HG03558 (cell line): ENCODE results near the gene CYTH3.
"Not testable (repeated sequence)": the region's sequence is repeated elsewhere in the genome, so short reads cannot be mapped to it uniquely, and the experiment has no call there.

Experiments
- ATAC-seq: cut with Tn5 transposase; IDR thresholded peaks from one replicate; pipeline ENCODE4 v1.9.1; 2021; ENCODE audit warnings: moderate number of reproducible peaks; ENCODE audit not compliant: unreplicated experiment; ENCODE audit errors: extremely low read depth

The CYTH3 gene

DNA sequence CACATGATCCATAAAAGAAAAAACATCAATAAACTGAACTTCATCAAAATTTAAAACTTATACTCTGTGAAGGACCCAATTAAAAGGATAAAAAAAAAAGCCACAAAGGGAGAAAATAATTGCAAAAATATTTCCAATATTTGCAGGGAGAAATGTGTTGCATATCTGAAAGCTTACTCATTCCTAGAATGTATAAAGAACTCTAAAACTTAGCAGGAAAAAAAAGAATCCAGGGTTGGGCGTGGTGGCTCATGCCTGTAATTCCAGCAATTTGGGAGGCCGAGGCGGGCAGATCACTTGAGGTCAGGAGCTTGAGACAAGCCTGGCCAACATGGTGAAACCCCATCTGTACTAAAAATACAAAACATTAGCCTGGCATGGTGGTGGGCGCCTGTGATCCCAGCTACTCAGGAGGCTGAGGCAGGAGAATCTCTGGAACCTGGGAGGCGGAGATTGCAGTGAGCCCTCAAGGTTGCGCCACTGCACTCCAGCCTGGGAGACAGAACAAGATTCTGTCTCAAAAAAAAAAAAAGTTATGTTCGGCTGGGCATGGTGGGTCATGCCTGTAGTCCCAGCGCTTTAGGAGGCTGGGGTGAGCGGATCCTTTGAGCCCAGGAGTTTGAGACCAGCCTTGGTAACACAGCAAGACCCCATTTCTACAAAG lies 11.1 kb upstream of the CYTH3 start:
- ATAC-seq: not testable (repeated sequence)

DNA sequence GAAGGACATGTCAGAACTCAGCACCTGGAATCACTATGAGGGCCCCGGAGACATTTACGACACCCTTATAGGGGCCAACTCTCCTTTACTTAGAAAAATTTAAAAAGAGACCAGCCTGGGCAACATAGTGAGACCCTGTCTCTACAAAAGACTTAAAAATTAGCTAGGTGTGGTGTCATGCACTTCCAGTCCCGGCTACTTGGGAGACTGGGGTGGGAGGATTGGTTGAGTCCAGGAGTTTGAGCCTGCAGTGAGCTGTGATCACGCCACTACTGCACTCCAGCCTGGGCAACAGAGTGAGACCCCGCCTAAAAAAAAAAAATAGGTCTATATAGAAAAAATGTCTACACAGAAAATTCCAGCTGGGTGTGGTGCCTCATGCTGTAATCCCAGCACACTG lies 7.5 kb upstream of the CYTH3 start:
- ATAC-seq: no peak

DNA sequence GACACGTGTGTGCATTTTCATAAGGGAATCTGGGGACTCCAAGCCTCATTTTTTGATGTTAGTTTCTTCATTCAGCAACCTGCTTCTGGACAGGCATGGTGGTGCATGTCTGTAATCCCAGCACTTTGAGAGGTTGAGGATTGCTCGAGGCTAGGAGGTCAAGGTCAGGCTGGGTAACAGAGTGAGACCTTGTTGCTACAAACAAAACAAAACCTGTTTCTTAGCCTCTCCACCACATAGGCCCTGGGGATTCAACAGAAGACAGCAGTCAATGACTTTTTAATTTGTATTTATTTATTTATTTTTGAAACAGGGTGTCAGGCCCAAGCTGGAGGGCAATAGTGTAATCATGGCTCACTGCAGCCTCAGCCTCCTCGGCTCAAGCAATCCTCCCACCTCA lies 6.9 kb upstream of the CYTH3 start:
- ATAC-seq: no peak

DNA sequence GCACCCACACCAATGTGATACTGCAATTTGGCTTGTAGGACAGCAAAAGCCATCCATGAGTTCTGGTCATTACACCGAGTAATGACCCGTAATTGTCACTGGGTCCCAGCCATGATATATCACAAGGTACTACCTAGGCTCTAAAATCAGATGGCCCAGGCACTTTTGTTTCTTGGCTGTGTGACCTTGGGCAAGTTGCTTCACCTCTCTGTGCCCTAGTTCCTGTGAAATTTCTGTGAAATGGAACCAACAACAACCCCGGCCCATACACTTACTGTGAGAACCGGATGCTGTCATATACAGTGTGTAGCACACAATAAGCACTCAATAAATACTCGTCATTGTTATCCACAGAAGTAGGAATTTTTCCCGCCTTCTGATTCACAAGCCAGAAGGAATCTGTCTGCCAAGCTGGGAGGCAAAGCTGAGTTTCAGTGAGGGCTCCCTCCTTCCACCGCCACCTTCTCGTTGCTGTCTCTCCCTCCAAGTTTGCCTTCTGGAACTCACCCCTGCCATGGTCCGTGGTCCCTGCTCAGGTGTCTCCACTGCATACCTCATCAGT lies 6.4 kb upstream of the CYTH3 start:
- no peak for ATAC-seq

DNA sequence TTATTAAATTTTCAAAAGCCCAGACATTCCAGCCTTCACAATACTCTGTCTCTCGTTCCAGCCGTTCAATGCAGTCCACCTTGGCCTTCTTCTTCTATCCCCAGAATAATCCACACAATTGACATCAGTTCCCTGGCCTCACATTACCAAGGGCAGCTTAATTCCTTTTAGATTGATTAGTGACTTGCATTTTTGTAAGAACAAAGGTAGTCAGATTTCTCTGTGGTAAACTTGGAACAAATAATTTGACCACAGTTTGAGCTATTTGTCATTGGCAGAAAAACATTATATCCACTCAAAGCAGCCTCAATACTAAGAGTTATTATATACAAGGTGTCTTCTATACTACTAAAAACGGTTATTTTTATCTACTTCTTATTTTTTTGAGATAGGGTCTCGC lies 5.1 kb upstream of the CYTH3 start:
- ATAC-seq: no peak

DNA sequence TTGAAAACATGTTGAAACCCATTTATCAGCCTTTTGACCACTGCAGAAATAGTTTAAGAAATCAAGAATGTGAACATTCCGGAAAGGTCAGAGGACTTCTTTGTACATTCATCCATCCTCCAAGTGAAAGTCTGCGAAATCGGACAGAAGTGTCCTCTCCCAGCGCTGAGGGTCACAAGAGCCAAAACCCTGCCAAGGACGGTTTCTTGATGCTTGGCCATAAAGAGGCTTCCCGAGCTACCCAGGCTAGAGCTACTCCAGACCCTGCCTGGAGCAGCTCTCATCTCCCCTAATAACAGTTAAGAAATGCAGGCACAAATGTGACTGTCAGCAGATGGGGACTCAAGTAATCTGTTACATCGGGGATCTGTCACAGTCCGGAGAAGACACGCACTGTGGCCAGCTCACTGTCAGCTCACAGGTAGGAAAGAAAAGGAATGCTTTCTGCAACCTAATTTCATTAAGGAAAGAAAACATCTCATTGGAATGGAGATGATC lies 4.5 kb upstream of the CYTH3 start:
- no peak for ATAC-seq

DNA sequence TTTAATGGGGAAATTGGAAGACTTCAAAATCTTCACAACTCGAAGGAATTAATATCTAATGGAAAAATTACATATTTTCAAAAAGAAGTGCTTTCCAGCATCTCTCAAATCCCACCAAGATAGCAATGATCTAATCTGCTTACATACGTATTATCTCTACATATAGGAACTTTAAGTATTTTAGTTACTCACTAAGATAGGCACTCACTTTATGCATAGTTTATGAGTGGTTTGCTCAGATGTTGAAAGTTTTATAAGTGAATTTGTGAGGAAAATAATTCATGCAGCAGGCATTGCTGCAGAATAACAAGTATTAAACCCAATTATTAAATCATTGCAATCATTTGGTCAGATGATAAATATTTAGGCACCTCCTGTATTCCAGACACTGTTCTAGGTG lies 2.3 kb upstream of the CYTH3 start:
- ATAC-seq: no peak

DNA sequence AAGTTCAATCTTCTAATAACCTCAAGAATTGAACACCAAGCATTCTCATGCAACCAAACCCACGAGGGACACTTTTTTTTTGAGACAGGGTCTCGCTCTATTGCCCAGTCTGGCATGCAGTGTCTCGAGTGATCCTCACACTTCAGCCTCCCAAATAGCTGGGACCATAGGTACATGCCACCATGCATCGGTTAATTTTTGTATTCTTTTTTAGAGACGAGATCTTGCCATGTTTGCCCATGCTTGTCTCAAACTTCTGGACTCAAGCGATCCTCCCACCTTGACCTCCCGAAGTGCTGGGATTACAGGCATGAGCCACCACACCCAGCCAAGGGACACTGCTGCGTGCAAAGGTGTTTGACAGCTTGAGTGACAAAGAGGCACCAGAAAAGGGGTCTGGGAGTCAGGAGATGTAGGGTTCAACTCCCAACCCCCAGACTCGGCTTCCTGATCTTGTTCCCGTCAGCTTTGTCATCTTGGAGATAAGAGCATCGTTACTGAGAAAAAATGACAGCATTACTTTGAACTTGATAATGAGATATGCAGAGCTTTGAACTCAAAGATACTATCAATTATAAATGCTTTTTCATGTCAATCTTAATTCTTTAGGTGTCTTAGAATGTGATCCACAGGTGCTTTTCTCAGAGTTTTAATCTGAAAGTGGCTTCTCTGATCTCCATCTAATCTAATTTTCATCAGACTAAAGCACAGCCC lies 1.6 kb upstream of the CYTH3 start:
- ATAC-seq: no peak

DNA sequence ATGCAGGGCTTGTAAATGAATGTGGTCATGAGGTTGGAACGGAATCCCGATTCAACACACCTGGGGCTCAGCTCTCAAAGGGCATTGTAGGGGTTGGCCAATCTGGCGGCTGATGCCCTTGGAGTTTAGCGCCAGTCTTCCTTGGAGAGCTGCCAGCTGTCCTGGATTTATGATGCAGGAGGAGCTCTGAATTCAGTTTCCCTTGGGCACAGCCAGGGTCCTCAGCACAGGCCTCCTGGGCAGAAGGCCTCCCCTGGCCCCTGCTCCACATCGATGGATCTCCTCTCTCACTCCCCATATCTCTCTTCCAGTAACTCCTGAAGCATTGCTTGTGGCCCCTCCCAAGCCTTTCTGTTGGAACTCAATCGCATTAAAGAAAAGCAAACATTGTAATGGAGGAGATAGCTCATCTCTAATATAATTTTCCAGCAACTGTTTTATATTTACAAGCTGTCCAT lies 985 bp upstream of the CYTH3 start:
- no peak for ATAC-seq

DNA sequence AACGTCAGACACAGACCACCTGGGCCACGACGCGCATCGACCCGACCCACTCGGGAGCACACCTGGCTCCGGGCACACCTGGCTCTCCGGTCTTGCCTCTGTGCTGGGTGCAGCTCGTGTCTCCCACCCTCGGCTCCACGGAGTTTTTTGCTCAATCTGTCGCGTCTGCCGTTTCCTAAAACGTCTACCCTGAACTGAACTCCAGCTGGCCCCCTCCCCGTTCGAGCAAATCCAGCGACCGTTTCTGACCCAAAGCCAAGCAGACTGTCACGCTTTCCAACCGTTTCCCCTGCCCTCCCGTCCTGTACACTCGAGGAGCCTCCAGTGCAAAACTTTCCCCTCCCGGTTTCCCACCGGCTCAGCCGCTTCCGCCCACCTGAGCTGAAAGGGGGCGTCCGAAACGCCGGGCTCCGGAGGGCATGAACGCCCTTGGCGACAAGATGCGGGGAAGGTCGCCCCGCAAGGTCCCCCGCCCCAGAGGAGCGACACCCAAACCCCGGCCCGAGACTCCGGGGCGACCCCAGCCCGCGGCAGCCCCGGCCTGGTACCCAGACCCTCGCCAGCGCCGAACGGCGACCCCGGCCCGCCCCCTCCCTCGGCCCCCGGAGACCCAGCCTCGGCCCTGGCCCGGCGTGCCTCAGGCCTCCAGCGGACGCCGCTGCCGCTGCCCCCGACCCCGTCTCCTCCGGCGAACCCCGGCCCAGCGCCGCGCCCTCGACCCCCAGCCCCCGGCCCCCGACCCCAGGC lies 557 bp downstream of the CYTH3 start:
- no peak for ATAC-seq

DNA sequence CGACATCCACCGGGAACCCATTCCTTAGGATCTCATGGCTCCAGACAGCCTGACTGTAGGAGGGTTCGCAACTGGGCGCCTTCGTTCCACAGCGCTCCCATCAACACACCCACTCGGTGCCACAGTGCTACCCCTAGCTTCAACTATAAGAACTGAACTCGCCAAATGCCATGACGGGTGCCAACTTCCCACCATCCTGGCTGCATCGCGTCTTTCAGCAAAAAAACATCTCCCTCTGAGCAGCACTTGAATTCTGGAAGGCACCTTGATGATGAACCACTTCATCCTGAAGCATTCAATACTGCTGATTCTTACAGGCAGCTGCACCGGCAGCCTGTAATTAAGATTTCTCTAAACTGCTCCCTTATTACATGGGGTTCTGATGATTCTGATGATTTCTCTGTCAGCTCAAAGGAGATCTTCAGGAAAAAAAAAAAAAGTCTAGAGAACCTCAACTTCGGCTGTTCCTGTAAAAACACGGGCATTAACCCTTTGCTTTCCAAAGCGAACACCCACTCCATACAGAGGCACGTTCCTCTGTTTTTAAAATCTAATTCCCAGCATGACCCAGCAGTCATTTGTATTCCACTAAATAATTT lies 1.3 kb downstream of the CYTH3 start:
- ATAC-seq: no peak

DNA sequence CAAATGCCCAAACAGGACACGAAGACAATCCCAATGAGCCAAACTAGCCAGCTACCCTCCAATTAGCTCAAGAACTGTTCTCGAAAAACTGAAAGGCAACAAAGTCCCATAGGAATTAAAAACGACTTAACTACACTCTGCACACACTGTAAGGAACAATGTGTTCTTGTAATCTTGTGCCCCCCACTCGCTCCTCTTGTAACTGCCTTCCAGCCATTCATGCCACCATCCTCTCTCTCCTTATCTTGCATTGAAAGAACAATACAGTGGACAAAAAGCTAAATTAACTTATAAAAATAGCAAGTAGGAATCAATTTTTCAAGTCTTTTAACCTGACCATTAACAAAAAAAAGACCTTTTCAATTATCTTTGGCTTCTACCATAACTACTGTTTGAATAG lies 2.9 kb downstream of the CYTH3 start:
- ATAC-seq: no peak

DNA sequence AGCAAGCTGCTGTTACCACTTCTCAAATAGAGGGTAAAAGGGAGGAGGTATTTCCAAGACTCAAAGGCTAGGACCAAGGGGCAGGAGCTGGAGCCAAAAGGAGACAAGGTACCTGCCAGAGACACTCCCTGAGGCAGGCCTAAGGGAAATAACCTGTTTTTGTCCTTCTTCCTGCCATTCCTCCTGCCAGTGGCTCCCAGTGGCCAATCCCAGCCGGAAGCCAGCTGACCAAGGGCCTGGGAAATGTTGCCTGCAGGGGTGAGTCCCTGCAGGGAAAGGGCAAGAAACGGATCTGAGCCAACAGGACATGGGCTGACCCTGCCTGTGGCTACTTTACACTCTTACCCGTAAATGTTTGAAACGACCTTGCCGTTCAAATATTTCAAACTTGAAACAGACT lies 3.5 kb downstream of the CYTH3 start:
- no peak for ATAC-seq

DNA sequence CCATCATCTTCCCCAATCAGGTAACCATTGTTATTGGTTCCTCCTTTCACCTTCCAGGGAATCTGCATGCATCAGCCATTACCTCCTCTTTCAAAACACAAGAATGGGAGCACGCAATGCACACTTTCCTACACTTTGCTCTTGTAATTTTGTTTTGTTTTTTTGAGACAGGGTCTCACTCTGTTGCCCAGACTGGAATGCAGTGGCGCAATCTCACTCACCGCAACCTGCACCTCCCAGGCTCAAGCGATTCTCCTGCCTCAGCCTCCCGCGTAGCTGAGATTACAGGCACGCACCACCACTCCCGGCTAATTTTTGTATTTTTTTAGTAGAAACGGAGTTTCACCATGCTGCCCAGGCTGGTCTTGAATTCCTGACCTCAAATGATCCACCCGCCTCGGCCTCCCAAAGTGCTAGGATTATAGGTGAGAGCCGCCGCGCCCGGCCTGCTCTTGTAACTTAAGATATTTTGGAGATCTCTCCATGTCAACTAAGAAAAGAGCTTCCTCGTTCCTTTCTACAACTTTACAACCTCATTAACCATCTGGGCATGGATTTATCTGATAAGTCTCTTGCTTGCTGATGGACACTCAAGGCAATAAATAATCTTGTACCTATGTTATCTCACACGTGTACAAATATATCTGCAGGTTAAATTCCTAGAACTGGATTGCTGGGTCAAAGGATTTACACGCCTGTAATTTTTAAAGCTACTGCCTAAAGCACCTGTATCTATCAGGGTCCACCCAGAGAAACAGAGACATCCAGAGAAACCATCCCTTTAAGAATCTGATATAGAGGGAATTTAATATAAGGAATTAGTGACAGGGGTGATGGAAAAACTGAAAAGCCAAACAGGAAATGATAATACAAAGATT lies 4.2 kb downstream of the CYTH3 start:
- no peak for ATAC-seq

DNA sequence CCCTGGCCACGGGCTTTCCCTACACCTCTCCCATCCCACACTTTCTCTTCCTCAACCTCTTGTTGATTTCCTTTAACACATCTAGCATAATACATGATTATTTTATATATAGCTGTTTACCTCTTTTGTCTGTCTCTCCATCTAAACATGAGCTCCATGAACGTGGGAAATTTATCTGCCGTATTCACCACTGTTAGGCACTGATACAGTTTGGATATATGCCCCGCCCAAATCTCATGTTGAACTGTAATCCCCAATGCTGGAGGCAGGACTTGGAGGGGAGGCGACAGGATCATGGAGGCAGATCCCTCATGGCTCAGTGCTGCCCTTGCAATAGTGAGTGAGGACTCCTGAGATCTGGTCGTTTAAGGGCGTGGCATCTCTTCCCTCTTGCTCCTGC lies 5.7 kb downstream of the CYTH3 start:
- ATAC-seq: no peak

DNA sequence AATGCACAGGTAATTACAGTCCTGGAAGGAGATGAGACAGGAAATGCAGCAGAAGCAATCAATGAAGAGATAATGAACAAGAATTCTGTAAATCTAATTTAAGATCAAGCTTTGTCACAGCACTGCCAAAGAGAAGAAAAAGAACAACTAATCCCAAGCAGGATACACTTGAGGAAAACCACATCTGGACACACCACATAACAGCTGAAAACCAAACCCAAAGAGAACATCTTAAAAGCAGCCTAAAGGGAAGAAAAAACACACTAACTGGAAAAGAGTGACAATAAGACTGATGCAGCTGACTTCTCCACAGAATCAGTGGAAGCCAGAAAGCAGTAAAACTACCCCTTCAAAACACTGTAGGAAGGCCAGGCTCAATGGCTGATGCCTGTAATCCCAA lies 10.2 kb downstream of the CYTH3 start:
- ATAC-seq: no peak

DNA sequence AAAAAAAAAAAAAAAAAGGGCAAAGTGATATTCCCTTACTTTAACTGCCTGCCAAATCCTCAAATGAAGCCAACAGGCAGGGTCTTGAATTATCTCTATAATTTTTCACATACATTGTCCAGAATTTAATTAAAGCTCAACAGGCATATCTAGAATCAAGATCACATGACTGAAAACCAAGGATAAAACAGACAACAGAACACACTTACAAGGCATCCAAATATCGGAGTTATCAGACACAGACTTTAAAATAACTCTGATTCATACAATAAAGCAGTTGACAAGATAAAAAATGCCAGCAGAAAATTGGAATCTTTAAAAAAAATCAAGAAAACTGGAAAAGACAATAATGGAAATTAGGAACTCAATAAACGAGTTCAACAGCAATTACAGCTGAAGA lies 10.7 kb downstream of the CYTH3 start:
- ATAC-seq: no peak

DNA sequence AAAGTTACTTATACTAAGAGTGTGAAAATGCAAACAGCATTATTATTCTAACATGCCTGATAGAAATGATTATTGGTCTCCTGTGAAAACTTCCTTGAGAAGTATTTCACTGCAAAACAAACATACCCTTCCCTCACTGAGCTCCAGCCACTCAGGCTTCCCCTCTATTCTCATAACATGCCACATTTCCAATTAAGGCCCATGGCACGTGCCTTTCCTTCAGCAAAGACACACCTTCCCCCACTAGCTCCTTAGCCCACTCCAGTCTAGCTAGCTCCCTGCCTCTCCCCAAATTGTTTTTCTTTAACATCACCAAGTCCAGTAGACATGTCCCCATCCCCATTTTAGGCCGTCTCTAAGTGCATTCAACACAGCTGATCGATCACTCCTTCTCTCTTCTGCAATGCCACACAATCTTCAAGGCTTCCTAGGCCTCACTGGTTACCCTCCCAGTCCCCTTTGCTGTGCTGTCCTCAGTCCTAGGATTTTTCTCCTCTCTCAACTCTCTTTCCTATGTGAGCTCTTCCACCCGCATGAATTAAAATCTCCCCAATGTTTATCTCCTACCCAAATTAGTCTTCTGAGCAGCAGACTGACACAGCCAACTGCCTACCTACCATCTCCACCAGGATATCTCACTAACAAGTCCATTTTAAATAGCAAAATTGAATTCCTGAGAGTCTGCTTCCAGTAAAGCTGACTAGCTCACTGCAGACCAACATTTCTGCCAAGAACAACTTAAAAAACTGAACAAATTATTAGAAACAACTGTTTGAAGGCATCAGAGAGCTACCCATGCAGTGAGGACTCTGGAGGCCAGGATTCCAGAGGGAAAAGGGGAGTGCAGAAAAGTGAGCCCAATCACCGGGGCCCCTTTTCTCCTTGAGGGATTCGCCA lies 11.9 kb downstream of the CYTH3 start:
- no peak for ATAC-seq

DNA sequence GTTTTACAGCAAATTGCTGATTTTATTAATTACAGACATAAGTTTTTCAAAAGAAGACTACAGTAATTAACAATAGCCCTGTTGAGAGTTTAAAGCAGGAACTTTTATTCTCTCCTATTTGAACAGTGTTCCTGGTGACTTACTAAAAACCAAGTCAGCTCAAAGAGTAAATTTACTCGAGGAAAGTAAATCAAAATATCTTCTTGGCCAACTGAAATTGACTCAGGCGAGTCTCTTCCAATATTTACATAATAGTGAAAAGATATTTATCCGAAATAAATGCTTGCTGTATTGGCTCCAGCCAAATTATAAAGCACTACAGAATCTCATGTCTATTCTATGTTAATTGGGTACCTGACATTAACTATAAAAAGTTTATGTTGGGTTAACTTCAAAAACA lies 13.2 kb downstream of the CYTH3 start:
- ATAC-seq: no peak
